ENCODE measurements around the gene MAPKBP1.

DNA sequence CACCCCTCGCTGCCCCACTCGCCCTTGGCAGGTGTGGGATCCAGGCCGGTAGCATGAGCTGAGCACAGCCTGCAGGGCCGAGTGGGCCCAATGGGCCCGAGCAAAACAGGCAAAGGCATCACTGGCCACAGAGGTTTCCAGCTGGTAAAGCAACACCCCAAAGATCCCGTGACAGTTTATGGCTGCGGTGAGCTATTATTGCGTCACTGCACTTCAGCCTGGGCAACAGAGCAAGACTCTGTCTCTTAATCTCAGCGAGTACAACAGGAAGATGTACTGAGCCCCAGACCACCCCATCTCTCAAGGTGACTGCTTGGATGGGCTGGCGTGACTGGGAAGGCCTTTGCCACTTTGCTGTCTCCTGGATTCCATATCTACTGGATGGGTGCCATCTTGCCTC is 57.9 kb downstream of the MAPKBP1 start:
- TF ChIP-seq ZSCAN20 (CRISPR knock-in tag; IDR thresholded peaks at IDR 0.05) (no peak), HOXA7 (CRISPR knock-in tag; IDR thresholded peaks at IDR 0.05) (no peak), JUNB (IDR thresholded peaks at IDR 0.05) (no peak), MYC (IDR thresholded peaks at IDR 0.05; ENCODE audit: borderline replicate concordance, low read length) (no peak), JUN (IDR thresholded peaks at IDR 0.05) (no peak), RAD21 (conservative IDR thresholded peaks at IDR 0.05 in 1 of 2, IDR thresholded peaks at IDR 0.05 in 1 of 2) (no peak), SMC3 (IDR thresholded peaks at IDR 0.05) (no peak), RARB (CRISPR knock-in tag; IDR thresholded peaks at IDR 0.05) (no peak), FOSL2 (IDR thresholded peaks at IDR 0.05) (no peak), FOSL2 (CRISPR knock-in tag; IDR thresholded peaks at IDR 0.05) (no peak), FOSB (CRISPR knock-in tag; IDR thresholded peaks at IDR 0.05) (no peak), EP300 (IDR thresholded peaks at IDR 0.05) (no peak)
- TF ChIP-seq, protein P1, sequence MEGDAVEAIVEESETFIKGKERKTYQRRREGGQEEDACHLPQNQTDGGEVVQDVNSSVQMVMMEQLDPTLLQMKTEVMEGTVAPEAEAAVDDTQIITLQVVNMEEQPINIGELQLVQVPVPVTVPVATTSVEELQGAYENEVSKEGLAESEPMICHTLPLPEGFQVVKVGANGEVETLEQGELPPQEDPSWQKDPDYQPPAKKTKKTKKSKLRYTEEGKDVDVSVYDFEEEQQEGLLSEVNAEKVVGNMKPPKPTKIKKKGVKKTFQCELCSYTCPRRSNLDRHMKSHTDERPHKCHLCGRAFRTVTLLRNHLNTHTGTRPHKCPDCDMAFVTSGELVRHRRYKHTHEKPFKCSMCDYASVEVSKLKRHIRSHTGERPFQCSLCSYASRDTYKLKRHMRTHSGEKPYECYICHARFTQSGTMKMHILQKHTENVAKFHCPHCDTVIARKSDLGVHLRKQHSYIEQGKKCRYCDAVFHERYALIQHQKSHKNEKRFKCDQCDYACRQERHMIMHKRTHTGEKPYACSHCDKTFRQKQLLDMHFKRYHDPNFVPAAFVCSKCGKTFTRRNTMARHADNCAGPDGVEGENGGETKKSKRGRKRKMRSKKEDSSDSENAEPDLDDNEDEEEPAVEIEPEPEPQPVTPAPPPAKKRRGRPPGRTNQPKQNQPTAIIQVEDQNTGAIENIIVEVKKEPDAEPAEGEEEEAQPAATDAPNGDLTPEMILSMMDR (IDR thresholded peaks at IDR 0.05) = no peak
- TF ChIP-seq, protein P2, sequence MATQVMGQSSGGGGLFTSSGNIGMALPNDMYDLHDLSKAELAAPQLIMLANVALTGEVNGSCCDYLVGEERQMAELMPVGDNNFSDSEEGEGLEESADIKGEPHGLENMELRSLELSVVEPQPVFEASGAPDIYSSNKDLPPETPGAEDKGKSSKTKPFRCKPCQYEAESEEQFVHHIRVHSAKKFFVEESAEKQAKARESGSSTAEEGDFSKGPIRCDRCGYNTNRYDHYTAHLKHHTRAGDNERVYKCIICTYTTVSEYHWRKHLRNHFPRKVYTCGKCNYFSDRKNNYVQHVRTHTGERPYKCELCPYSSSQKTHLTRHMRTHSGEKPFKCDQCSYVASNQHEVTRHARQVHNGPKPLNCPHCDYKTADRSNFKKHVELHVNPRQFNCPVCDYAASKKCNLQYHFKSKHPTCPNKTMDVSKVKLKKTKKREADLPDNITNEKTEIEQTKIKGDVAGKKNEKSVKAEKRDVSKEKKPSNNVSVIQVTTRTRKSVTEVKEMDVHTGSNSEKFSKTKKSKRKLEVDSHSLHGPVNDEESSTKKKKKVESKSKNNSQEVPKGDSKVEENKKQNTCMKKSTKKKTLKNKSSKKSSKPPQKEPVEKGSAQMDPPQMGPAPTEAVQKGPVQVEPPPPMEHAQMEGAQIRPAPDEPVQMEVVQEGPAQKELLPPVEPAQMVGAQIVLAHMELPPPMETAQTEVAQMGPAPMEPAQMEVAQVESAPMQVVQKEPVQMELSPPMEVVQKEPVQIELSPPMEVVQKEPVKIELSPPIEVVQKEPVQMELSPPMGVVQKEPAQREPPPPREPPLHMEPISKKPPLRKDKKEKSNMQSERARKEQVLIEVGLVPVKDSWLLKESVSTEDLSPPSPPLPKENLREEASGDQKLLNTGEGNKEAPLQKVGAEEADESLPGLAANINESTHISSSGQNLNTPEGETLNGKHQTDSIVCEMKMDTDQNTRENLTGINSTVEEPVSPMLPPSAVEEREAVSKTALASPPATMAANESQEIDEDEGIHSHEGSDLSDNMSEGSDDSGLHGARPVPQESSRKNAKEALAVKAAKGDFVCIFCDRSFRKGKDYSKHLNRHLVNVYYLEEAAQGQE (IDR thresholded peaks at IDR 0.05) = no peak
- TF ChIP-seq, protein P3, sequence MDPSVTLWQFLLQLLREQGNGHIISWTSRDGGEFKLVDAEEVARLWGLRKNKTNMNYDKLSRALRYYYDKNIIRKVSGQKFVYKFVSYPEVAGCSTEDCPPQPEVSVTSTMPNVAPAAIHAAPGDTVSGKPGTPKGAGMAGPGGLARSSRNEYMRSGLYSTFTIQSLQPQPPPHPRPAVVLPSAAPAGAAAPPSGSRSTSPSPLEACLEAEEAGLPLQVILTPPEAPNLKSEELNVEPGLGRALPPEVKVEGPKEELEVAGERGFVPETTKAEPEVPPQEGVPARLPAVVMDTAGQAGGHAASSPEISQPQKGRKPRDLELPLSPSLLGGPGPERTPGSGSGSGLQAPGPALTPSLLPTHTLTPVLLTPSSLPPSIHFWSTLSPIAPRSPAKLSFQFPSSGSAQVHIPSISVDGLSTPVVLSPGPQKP (IDR thresholded peaks at IDR 0.05; ENCODE audit: low read depth, low read length) = no peak

Measured in A549 (cell line).